Fibroblast of lung (primary cell): ENCODE results near the gene TBC1D14. TPM values are rescaled to one million over a fixed set of nuclear protein-coding genes. Genes with fewer than 3 reads are reported as not detected.

Source experiments
- DNase-seq, 2 donors: peaks; one replicate each; pipeline versions ENCODE4 v3.0.0 to v3.0.0-alpha.2; 2010; ENCODE audit warnings: low read depth in 2 of 2
- H2AFZ ChIP-seq: 2 replicates; pipeline ENCODE4 v1.5.1; 2012; ENCODE audit warnings: low read length, control low read depth, inconsistent platforms
- H3K27ac ChIP-seq: 2 replicates; pipeline ENCODE4 v1.5.1; 2011; ENCODE audit warnings: low read length, control low read depth; ENCODE audit not compliant: insufficient read depth
- H3K27me3 ChIP-seq: 2 replicates; pipeline ENCODE4 v1.5.1; 2011; ENCODE audit warnings: mild to moderate bottlenecking, low read length; ENCODE audit not compliant: control insufficient read depth, insufficient read depth
- H3K36me3 ChIP-seq: 2 replicates; pipeline ENCODE4 v1.5.1; 2011; ENCODE audit warnings: low read length; ENCODE audit not compliant: control insufficient read depth, insufficient read depth
- H3K4me1 ChIP-seq: 2 replicates; pipeline ENCODE4 v1.5.1; 2011; ENCODE audit warnings: low read length; ENCODE audit not compliant: control insufficient read depth, insufficient read depth; ENCODE audit errors: extremely low read depth
- H3K4me2 ChIP-seq: 2 replicates; pipeline ENCODE4 v1.5.1; 2011; ENCODE audit warnings: low read length, control low read depth; ENCODE audit not compliant: insufficient read depth; ENCODE audit errors: extremely low read depth
- H3K4me3 ChIP-seq, 4 experiments: fragments of 200-600 bp in 1 of 4; sonication (generic) in 1 of 4; replicated peaks in 1 of 4; 2 replicates each; pipeline ENCODE4 v1.5.1; 2011 to 2016; ENCODE audit warnings: low read length in 4 of 4, low read depth in 3 of 4, mild to moderate bottlenecking in 3 of 4, control low read depth in 2 of 4, inconsistent platforms in 1 of 4, mixed read lengths in 1 of 4; ENCODE audit not compliant: insufficient read depth in 1 of 4; ENCODE audit errors: control extremely low read depth in 1 of 4
- H3K79me2 ChIP-seq: 2 replicates; pipeline ENCODE4 v1.5.1; 2012; ENCODE audit warnings: mild to moderate bottlenecking, low read length, inconsistent platforms; ENCODE audit not compliant: control insufficient read depth, insufficient read depth
- H3K9ac ChIP-seq: 2 replicates; pipeline ENCODE4 v1.5.1; 2011; ENCODE audit warnings: mild to moderate bottlenecking, low read length, control low read depth; ENCODE audit not compliant: insufficient read depth
- H3K9me3 ChIP-seq: 2 replicates; pipeline ENCODE4 v1.5.1; 2012; ENCODE audit warnings: low read depth, low read length; ENCODE audit not compliant: control insufficient read depth, insufficient read depth
- H4K20me1 ChIP-seq: 2 replicates; pipeline ENCODE4 v1.5.1; 2011; ENCODE audit warnings: low read length; ENCODE audit not compliant: control insufficient read depth, insufficient read depth; ENCODE audit errors: extremely low read depth
- CTCF ChIP-seq, 2 donors: IDR thresholded peaks in 1 of 2; conservative IDR thresholded peaks in 1 of 2; 1 replicate in 1 of 2; 2 replicates in 1 of 2; pipeline ENCODE4 v1.5.1; 2011 to 2012; ENCODE audit warnings: low read length in 2 of 2, control low read depth in 1 of 2, inconsistent platforms in 1 of 2, low read depth in 1 of 2, mild to moderate bottlenecking in 1 of 2
- EZH2 ChIP-seq: IDR thresholded peaks from 2 replicates; pipeline ENCODE4 v1.5.1; 2012; ENCODE audit warnings: low read length, control low read depth, mild to moderate bottlenecking; ENCODE audit errors: missing control alignments
- polyA plus RNA-seq, 2 donors: library from polyadenylated mRNA; depleted of rRNA in 1 of 2; stranded (reverse) in 1 of 2; unstranded in 1 of 2; fragments of >200 nt; gene quantifications; 2 replicates each; pipeline ENCODE4 v1.2.1, GENCODE V29; 2011 to 2012; ENCODE audit warnings: missing spikeins in 1 of 2
- total RNA-seq: library from RNA; depleted of rRNA; stranded (reverse); fragments of >200 nt; gene quantifications from 2 replicates; pipeline ENCODE4 v1.2.1, GENCODE V29; 2014

TBC1D14 gene
- total and polyA plus RNA-seq, 2 donors (not counting 1 experiment from before 2014, with no cell fraction given) = 26.9 to 37.7 TPM

GRCh38 chr4:6891436-6892170 lies 18.0 kb upstream of the TBC1D14 start:
- H3K79me2 ChIP-seq = no peaks in the 10 kb centered on the region
- H3K9ac ChIP-seq = no peak overlapping the region
- H3K9me3 ChIP-seq = no peaks in the 10 kb centered on the region
- no peak overlapping the region for H2AFZ ChIP-seq
- peak in 1 of 2 donors; percentile 44 for DNase-seq
- H3K36me3 ChIP-seq = no peaks in the 10 kb centered on the region
- no peak overlapping the region for H3K4me3 ChIP-seq
- H4K20me1 ChIP-seq = no peaks in the 10 kb centered on the region
- peaks cover 13% of the 10 kb centered on the region for H3K4me1 ChIP-seq
- H3K4me2 ChIP-seq = no peak overlapping the region
- H3K27me3 ChIP-seq = no peaks in the 10 kb centered on the region
- peak overlapping the region; percentile 50 for H3K27ac ChIP-seq
- TF ChIP-seq CTCF (conservative IDR thresholded peaks at IDR 0.05 in 1 of 2, IDR thresholded peaks at IDR 0.05 in 1 of 2; ENCODE audit: low read depth in 1 of 2, low read length in 2 of 2) = no peak
- no peak for TF ChIP-seq EZH2

GRCh38 chr4:6892190-6892908 lies 17.3 kb upstream of the TBC1D14 start:
- Histone ChIP-seq H3K27me3 (no peaks in the 10 kb centered on the region), H3K4me1 (peaks cover 13% of the 10 kb centered on the region), H3K4me3 (no peak overlapping the region), H3K36me3 (no peaks in the 10 kb centered on the region), H3K9ac (no peak overlapping the region), H3K9me3 (no peaks in the 10 kb centered on the region), H3K79me2 (no peaks in the 10 kb centered on the region), H3K27ac (peak overlapping the region; percentile 50), H3K4me2 (peak overlapping the region; percentile 4), H2AFZ (peak overlapping the region; percentile 71), H4K20me1 (no peaks in the 10 kb centered on the region)
- peak; percentile 71 to 73 for DNase-seq
- TF ChIP-seq CTCF (conservative IDR thresholded peaks at IDR 0.05 in 1 of 2, IDR thresholded peaks at IDR 0.05 in 1 of 2; ENCODE audit: low read depth in 1 of 2, low read length in 2 of 2) = peak in 1 of 2 donors; percentile 37
- TF ChIP-seq EZH2 = no peak

- Histone ChIP-seq H3K36me3 (no peaks in the 10 kb centered on the region), H3K27me3 (no peaks in the 10 kb centered on the region), H3K27ac (peak overlapping the region; percentile 50), H3K4me2 (no peak overlapping the region), H3K4me3 (no peak overlapping the region), H3K9me3 (no peaks in the 10 kb centered on the region), H3K4me1 (peaks cover 13% of the 10 kb centered on the region), H4K20me1 (no peaks in the 10 kb centered on the region), H3K9ac (no peak overlapping the region), H3K79me2 (no peaks in the 10 kb centered on the region), H2AFZ (no peak overlapping the region)
- TF ChIP-seq EZH2 (no peak), CTCF (conservative IDR thresholded peaks at IDR 0.05 in 1 of 2, IDR thresholded peaks at IDR 0.05 in 1 of 2; ENCODE audit: low read depth in 1 of 2, low read length in 2 of 2) (no peak)
- DNase-seq = no peak
Observed at GRCh38 chr4:6892909-6893202, 16.8 kb upstream of the TBC1D14 start.
